Stimulated activated CD8-positive, alpha-beta memory T cell treated with anti-CD3 and anti-CD28 coated beads, Interleukin-15, amount 100 ng/mL, for 1 hour (primary cell): ENCODE measurements around the gene OXNAD1.

Experiments used
- DNase-seq: peaks from one replicate; pipeline ENCODE4 v3.0.0-alpha.2; 2020; ENCODE audit warnings: low read depth

Gene OXNAD1

DNA sequence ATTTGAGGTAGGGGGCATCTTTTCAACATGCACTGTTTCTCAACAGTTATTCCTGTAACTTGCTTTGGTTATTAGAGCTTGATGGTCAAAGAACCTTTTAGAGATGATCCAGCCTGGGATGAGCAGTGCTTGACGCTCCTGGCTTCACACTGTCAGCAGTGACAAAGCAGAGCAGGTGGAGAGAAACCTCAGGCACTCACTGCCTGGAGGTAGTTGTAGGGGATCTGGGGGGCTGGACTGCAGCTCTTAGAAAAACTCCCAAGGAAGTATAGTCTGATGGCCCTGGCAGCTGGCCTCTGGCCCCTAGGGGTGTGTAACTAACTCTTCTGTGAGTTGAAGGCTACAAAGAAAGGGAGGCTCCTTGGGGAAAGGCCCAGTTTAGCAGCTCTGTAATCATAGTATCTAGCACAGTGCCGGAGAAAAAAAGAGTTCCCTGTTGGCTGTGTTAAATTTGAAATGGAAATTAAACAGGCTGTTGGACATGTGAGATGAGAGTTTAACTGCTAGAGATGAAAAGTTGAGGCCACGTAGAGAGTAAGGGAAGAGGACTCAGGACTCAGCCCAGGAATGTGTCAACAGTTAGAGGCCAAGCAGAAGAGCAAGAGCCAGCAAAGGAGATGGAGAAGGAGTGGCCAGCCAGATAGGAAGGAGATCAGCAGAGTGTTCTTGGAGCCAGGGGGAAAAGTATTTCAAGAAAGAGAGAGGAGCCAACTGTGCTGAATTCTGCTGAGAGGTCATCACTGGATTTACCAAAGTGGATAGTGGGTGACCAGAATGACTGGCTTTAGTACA, 14.2 kb downstream of the OXNAD1 start:
- DNase-seq, result no peak

DNA sequence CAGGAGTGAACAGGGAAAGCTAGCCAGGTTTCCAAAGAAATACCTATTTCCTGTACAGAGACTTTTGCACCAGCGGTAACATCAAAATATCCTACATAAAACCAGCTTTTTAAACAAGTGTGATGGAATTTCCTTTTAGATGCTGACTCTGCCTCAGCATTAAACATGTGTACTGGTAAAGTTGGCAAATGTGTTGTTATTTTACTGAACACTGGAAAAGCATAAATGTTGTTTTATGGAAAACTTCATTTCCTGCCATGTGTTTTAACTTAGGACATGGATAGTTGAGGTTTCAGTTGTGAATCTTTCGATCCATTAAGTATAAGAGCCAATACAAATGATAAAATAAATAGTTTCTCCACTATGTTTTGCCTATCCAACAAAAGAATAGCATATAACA, 15.7 kb downstream of the OXNAD1 start:
- DNase-seq, result no peak

DNA sequence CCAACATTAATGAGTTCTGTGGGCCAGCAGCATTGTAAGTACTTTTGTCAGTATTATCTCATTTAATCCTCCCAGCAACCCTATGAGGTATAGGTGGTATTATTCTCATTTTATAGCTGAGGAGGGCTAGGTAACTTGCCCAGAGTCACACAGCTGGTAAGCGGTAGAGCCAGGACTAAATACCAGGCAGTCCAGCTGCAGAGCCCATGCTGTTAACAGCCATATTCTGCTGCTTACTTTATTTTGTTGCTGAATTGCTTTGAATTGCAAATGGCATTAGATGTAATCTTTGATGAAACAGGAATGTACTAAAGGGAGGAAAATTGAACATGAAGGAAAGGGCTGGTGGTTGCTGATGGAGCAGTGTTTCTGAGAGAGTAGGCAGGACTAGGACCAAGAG, 19.6 kb downstream of the OXNAD1 start:
- no peak for DNase-seq

DNA sequence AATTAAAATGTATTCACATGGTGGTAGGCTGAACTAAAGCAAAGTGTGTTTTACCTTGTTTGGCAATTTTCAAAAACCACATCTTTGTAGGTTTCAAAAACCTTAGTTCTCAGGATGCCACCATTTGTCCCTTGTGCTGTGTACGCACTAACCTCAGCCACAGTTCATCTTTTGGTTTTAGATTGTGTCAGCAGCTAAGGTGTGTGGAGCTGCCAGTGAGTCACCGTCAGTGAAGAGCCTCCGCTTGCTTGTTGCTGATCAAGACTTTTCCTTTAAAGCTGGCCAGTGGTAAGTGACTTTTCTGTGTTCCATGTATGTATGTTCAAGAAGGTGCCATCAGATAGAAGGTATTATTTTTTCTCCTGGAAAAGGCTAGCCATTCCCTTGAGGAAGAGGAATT, 21.1 kb downstream of the OXNAD1 start:
- DNase-seq, result peak; percentile 45

DNA sequence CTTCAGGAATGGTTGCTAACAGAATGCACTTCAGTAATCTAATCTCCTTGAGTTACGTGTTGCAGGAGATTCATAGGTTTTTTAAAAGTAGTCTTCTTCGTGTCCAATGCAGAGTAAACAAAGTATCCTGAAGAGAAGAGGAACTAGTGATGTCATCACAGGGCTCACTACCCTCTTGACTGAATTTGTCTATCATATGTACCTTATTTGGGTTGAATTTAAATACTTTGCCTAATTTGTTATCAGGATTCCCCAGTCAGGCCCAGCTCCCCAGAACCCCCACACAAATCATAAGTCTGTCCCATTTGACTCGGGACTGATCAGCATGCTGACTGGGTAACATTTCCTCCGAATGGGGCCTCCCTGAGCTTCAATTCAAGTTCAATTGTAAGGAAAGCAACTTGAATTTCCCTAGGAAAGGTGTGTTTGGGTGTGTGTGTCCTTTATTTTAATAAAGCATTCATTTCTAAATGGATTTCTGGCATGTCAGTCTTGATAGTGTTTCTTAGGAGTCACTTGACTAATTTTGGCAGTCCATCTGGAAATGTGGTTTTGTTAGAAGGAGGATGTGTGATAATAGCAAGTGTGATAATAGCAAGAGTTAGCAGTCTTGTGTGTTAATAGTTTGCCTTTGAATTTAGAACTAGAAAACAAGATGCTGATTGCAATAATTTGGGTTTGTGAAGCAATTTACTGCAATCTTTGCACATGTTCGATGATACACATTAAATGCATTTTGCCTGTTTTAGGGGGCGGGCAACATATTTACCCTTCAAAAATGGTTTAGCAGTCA, 21.9 kb downstream of the OXNAD1 start:
- no peak for DNase-seq

DNA sequence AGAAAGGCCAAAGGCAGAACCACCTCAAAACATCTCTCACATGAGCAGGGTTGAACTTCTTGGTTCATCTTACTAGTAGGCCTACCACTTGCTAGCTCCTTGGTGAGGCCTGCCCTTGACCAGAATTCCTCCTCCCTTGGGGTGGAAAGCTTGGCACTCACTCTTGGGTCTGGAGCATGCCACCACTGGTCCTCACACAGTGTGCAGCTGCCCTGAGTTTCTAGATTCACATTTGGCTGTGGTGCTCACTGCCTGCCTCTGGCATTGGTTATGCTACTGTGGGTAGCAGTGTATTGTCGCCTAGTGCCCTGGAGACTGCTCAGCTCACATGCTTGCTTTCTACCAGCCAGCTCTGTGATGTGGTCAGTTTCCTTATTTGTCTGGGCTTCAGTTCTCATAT, 23.7 kb downstream of the OXNAD1 start:
- DNase-seq, result no peak

DNA sequence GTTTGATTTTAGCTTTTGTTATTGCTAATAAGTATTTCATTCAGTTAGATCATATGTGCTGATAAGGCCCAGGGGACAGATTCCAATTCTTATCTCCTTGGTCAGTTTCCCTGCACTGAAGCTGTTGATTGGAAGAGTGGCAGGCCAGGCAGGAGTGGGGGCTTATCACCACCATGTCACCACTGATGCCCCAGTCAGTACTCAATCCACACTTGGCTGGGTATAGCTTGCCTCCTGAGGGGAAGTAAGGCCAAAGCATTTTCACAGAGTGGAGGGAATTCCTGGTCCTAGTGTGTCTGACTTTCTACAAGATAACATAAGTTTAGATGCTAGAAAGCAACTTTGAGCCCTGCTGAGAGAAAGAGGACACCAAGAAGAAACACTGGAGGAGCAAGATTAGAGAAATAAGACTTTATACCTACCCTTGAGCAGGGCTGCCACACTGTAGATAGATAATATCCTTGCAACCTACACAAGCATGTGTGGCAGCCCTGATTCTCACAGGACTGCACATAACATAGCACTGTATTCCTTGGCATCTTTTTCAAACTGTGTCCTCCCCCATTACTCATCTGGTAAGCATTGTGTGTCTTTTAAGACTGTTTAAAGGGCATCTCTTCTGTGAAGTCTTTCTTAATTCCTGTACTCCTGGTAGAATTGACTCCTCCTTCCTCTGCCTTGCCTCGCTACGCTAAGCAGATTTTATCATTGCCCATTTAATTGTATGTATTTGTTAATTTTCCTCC, 24.3 kb downstream of the OXNAD1 start:
- DNase-seq, result no peak

DNA sequence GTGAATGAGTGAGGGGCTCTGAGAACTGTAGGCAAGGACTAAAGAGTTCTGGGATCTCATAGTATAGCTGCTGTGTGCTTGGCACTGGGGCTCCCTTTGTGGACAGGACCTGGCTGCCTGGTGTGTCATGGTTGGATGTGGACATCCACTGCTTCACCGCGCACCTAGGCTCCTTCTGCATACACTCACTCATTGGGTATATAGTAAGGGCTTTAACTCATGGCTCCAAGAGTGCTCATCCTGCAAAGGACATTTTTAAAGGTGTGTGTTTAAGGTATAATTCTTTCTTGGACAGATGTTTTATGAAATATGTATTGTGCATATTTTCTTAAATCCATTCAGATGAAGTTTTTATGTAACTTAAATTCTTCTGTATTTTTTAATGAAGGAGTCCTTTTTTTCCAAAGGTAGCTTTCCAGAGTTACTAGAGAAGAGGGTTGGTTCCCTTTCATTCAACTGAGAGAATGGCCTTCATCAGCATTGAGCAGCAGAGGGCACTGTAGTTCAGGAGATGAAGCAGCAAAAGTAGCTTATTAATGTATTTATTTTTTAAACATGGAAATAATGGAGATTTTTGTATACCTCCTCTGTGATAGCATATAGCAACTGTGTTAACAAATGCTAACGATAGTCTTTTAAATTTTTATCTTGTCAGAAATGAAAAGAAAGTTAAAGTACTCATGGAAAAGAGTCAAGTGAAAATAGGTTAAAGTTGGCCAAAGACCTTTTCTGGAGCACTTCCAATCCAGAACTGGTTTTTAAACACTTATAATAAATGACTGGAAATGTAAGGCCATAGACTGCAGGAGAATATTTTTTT, 25.2 kb downstream of the OXNAD1 start:
- DNase-seq, result peak; percentile 31

DNA sequence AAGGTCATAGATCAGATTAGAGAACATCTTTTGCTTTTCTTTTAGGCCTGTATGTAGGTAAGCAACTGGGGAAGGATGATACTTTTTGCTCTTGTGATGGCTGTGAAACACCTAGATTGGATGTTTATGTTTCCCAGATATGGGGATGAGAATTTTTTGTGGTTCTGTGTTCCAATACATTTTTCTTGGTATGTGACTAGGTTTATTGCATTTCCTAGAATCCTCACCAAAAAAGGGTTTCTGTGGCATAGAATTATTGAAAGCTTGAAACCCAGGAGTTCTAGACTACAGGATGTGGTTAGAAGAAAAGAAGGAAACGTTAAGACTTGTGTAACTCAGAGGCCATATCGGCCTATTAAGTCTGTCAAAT, 25.8 kb downstream of the OXNAD1 start:
- no peak for DNase-seq

DNA sequence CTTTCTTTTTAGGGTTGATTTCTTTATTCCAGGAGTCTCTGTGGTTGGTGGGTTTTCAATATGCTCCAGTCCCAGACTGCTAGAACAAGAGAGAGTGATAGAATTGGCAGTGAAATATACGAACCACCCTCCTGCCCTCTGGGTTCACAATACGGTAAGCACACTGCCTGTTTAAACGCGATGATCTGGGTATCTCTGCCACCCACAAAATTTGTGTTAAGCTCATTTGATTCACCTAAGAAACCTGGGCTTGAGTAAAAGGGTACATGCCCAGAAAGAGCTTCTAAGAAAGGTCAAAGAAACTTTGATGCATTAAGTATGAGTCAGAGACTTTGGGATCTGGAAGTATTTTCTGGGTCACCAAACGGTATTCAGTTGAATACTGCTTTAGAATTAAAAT, 29.8 kb downstream of the OXNAD1 start:
- DNase-seq, result no peak

DNA sequence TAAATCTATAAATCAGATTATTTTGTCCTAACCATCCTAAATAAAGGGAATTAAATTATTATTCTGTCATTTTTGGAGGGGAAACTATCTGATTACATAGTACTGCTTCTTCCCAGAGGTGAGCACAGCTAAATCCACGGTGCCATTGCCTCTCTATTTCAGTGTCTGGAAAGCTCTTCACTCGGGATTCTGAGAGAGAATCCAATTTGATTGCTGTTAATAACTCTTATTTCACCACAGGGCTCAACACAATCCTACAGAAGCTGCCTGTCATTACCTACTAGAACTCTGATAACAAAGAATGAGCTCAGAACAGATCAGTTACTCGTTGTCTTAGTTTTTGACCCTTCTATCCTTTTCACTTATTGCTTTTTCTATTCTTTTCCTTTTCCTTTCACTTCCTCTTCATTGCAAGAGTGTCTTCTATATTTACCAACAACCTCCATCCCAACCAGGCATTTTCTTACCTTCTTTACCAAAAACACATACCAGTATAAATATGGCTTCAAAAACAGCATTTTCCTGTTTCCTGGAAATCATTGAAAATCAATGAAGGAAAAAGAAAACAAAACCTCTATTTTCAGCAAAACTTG, 30.4 kb downstream of the OXNAD1 start:
- no peak for DNase-seq

DNA sequence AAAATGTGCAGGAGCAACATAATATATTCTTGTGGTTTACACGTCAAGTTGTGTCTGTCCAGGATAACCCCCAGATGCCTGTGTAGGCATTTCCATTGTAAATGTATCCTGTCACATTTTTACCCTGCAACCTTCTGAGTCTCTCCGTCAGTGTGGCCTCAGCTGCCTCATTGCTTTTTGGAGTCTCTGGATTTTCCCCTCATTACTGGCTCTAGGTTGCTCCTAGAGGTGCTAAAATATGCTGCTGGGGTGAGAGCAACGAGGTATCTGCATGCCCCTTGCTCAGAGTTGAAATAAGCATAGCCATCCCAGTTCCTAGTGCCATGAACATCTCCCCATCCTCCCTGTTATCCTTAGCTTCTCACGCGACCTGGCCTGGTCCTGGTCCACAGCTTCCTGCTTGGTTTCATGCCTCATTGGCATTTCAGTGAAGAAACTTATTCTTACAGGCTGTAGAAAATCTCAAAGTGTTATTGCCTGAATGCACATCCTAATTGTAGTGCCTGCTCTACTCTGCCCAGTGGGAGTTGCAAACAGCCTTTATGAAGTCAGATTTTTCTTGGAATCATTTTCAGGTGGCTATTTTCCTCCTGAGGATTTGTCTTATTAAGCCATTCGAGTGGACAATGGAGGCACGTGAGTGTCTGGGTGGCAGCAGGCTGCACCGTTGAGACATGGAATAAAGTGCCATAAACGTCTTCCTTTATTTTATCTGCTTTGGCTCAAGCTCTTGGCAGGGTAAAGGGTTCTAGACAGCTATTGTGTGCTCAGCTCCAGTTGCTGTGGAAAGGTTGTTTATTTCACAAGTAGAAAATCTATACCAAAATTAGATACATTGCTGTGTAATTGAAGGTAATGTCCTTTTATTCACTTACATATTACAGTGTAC, 33.2 kb downstream of the OXNAD1 start:
- DNase-seq, result no peak

DNA sequence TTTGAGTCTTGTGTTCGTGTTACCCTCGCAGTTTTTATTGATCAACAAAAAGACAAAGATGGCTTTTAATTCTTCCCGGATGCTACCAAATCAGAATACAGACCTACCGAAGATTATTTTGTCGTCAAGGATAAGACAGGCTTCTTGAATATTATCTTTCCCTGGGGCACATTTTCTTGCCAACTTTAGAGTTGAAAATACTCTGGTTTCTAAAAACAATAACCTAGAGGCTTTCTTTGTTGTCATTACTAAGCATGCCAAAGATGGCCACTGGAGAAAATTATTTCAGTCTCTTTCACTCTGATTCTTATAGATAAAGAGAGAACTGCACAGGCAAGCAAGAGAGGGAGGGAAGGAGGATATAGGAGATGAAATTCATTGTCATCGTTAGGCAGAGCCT, 33.9 kb downstream of the OXNAD1 start:
- no peak for DNase-seq

DNA sequence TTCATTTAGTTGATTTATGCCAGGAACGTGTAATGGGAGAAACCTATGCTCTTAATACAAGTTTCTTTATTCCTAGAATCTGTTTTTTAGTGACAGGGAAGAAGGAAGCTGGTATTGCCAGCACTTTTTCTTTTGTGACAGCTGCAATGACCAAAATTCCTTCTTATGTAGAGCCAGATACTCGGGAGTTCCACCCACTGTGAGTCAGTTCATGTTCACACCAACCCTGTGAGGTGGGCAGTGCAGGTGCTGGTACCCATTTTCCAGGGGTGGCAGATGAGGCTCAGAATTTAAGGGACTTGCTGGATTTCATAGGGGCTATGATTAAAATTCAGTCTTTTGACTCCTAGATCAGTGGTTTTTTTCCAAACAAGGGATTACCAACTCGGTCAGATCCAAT, 34.7 kb downstream of the OXNAD1 start:
- DNase-seq, result no peak

DNA sequence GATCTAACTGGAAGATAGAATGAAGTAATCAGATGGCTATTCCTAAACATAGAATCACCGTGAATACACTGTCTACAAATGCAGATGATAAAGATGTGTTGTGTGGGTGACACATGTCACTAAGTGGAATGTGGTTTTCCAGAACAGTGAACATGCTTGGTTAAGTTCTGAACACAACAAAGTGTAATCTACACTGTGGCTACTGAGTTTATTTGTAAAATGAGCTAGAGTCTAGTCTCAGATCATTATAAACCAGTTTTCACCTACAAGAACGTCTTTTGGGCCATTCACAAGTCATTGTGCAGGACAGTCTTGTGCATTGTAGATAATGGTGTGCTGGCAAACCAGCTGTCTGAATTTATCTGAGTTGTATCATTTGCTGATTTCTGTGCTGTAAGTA, 35.3 kb downstream of the OXNAD1 start:
- DNase-seq, result no peak

DNA sequence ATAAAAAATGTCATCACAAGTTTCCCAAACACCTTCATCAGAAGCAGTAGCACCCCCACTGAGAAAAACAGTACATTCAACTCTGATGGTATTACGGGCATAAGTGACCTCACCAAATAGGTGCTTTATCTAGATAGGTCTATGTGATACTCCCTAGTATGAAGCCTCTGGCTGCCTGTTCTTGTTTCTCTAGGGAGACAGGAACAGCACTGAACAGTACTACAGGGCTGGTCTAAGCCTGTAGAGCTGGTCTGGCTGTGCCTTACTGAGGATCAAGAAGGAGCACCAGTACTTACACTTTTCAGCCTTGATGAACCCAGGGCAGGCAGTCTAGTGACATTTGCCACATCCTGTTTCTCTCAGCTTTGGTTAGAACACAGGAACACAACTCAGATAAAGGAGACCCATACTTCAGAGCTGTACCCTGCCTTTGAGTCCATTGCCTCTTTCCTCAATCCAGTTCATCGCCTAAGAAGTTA, 35.9 kb downstream of the OXNAD1 start:
- no peak for DNase-seq

DNA sequence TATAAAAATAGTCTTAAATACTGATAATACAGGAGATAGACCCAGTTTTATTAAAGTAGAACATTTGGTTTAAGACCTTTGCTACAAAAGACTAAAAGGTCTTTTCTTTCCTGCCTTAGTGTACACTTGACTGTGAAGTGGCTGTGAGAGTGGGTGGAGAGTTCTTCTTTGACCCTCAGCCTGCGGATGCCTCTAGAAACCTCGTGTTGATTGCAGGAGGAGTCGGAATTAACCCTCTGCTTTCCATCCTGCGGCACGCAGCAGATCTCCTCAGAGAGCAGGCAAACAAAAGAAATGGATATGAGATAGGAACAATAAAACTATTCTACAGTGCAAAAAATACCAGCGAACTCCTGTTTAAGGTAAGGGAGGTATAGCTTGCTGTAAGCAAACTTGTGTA, 36.5 kb downstream of the OXNAD1 start:
- DNase-seq, result no peak

DNA sequence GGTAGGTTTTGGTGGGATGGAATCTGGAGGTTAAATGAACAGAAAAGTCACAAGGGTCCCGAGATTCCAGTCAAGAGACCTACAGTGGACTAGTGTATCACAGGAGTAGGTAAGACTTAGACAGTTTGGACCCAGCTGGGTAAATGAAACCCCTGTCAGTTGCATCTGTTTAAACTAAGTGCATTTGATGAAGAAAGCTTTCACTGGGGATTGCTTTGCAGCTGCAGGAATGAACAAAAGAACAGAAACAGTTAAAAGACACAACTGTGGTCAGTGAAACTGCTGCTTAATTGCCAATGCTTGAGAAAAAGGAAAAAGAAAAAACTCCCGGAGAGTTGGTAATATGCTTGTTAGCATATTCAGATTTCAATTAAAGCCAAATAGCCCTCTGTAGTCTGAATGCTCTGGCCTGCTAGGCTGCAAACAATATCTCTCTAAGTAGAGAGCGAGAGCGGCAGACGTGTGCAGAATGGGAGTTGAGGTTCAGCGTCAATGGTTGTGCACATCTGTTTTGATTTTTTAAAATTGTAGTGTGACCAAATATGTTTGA, 37.1 kb downstream of the OXNAD1 start:
- no peak for DNase-seq

DNA sequence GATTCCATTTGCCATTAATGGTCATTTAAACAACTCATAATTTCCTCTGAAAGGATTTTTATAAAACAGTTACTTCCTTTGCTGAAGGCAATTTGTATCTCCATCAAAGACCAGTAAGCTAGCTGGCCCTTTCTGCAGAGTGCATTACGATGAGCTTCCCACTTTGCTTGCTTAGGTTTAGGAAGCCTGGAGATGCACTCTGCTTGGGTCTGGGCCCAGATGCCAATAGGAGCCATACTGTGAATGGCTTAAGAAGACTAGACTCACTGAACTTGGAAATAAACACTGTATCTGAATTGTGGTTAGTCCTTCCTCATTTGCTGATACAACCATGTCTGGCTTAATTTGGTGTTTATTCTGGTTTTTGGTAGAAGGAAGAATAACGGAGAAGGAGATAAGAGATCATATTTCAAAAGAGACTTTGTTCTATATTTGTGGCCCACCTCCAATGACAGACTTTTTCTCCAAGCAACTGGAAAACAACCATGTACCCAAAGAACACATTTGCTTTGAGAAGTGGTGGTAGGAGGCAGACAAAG, 38.1 kb downstream of the OXNAD1 start:
- DNase-seq, result no peak
